K562 (cell line): ENCODE measurements around the gene SULT1A1. TPM values are rescaled to one million over a fixed set of nuclear protein-coding genes. Genes with fewer than 3 reads are reported as not detected.
"Not testable (repeated sequence)": the region's sequence is repeated elsewhere in the genome, so short reads cannot be mapped to it uniquely, and the experiment has no call there.

ENCODE experiments used
- ATAC-seq: fragments of 200-7000 bp; cut with Tn5 transposase; 3 replicates; pipeline ENCODE4 v1.9.1; 2020; ENCODE audit warnings: moderate library complexity
- BruUV-seq: library from RNA; stranded (reverse); fragments of 400-500 nt; replicated peaks from 2 replicates; lab custom pipeline; 2021; lab: Mats Ljungman, UMichigan
- CTCF ChIA-PET: fragments of 300-600 bp; formaldehyde crosslinking; extraction: SDS; loops from one replicate; lab custom pipeline; 2021; ENCODE audit warnings: low intra/inter-chr PET ratio; lab: Yijun Ruan, JAX
- POLR2A ChIA-PET: fragments of 300-600, 350-650 bp; sonication (Branson Sonifier 250); formaldehyde crosslinking; extraction: SDS; loops from one replicate; lab custom pipeline; 2021; ENCODE audit warnings: antibody characterized with exemption, inconsistent platforms; lab: Yijun Ruan, JAX
- DNase-seq, 4 experiments: peaks; one replicate each; pipeline versions ENCODE4 v3.0.0 to v3.0.0-alpha.2; 2011 to 2018; ENCODE audit warnings: low spot score in 3 of 4, mixed read lengths in 3 of 4; ENCODE audit errors: extremely low read depth in 1 of 4
- FAIRE-seq: peaks from 2 replicates; lab custom pipeline; 2011; peaks lifted over from hg19 to GRCh38; lab: Jason Lieb, UNC
- H2AFZ ChIP-seq: 2 replicates; pipeline ENCODE4 v1.6.0; 2011; ENCODE audit warnings: low read depth, low read length, control low read depth, inconsistent platforms
- H3K27ac ChIP-seq: fragments of 200-600 bp; 3 replicates; pipeline ENCODE4 v1.8.0; 2011; ENCODE audit warnings: low read depth, mild to moderate bottlenecking, control low read depth, inconsistent platforms, low read length, moderate library complexity, mixed read lengths; ENCODE audit errors: extremely low read depth
- H3K27me3 ChIP-seq, 2 experiments: fragments of 300-600 bp in 1 of 2; 2 replicates in 1 of 2; 3 replicates in 1 of 2; pipeline versions ENCODE4 v1.6.0 to v1.8.0; 2011; ENCODE audit warnings: inconsistent platforms in 2 of 2, low read length in 2 of 2, mild to moderate bottlenecking in 1 of 2, mixed read lengths in 1 of 2, moderate library complexity in 1 of 2; ENCODE audit not compliant: control insufficient read depth in 2 of 2, insufficient read depth in 2 of 2
- H3K36me3 ChIP-seq: fragments of 300-600 bp; 3 replicates; pipeline ENCODE4 v1.8.0; 2011; ENCODE audit warnings: mild to moderate bottlenecking, low read length, inconsistent platforms; ENCODE audit not compliant: control insufficient read depth, insufficient read depth
- H3K4me1 ChIP-seq, 2 experiments: fragments of 200-600 bp in 1 of 2; replicated peaks in 1 of 2; 2 replicates in 1 of 2; 3 replicates in 1 of 2; pipeline versions ENCODE4 v1.5.1 to v1.8.0; 2011; ENCODE audit warnings: inconsistent platforms in 2 of 2, low read length in 2 of 2, mild to moderate bottlenecking in 1 of 2, mixed read lengths in 1 of 2, moderate library complexity in 1 of 2; ENCODE audit not compliant: control insufficient read depth in 2 of 2, insufficient read depth in 2 of 2
- H3K4me2 ChIP-seq: 2 replicates; pipeline ENCODE4 v1.6.1; 2011; ENCODE audit warnings: low read length, control low read depth, inconsistent platforms, mixed read lengths; ENCODE audit not compliant: insufficient read depth
- H3K4me3 ChIP-seq: fragments of 200-600 bp; sonication (generic), shearing (Covaris generic); 2 replicates; pipeline ENCODE4 v1.5.1; 2016; ENCODE audit warnings: control low read depth, inconsistent platforms
- H3K79me2 ChIP-seq: fragments of 200-600 bp; 3 replicates; pipeline ENCODE4 v1.8.0; 2011; ENCODE audit warnings: low read length, inconsistent platforms; ENCODE audit not compliant: control insufficient read depth, insufficient read depth
- H3K9ac ChIP-seq, 2 experiments: 2 replicates each; pipeline versions ENCODE4 v1.6.0 to v1.6.1; 2011; ENCODE audit warnings: low read depth in 2 of 2, low read length in 2 of 2, control low read depth in 1 of 2, inconsistent platforms in 1 of 2, mild to moderate bottlenecking in 1 of 2, mixed read lengths in 1 of 2; ENCODE audit not compliant: insufficient read depth in 1 of 2
- H3K9me1 ChIP-seq: one replicate; pipeline ENCODE4 v1.6.0; 2011; ENCODE audit warnings: inconsistent platforms, mild to moderate bottlenecking, low read length, moderate library complexity; ENCODE audit not compliant: control insufficient read depth, insufficient read depth
- H3K9me3 ChIP-seq: replicated peaks from 2 replicates; pipeline ENCODE4 v1.5.1; 2011; ENCODE audit warnings: low read depth, low read length, inconsistent platforms; ENCODE audit not compliant: control insufficient read depth, insufficient read depth
- H4K20me1 ChIP-seq: replicated peaks from 2 replicates; pipeline ENCODE4 v1.6.1; 2011; ENCODE audit warnings: low read length, inconsistent platforms, mixed read lengths; ENCODE audit not compliant: control insufficient read depth, insufficient read depth
- WGBS: fragments of 100-300 bp; shearing (Covaris generic); methylation state at CpG from one replicate; pipeline ENCODE4 v1.1.6; 2016; ENCODE audit warnings: low coverage, mixed read lengths; ENCODE audit not compliant: insufficient coverage; ENCODE audit errors: missing lambda C conversion rate; 5-methylcytosine and 5-hydroxymethylcytosine counted together
- in situ Hi-C: fragments of 300-500 bp; cut with MboI; formaldehyde crosslinking; loops from 4 replicates; pipeline ENCODE4 v1.15.0; 2018; ENCODE audit warnings: inconsistent platforms, mixed read lengths
- intact Hi-C: fragments of 100-400 bp; cut with micrococcal nuclease; formaldehyde crosslinking; loops from 2 replicates; pipeline ENCODE4 v1.14.2; 2022
- polyA plus RNA-seq, 8 experiments: library from polyadenylated mRNA; depleted of rRNA in 4 of 8; stranded (reverse) in 5 of 8; unstranded in 3 of 8; fragments of >200 nt; fragmentation: Nextera tagmentation in 2 of 8; fragmentation: Illumina TruSeq in 1 of 8; extraction: Ambion mirVana in 2 of 8; extraction: Trizol in 1 of 8; gene quantifications; 2 replicates each; pipeline versions ENCODE4 v1.2.1 to v1.2.3, GENCODE V29; 2011 to 2014; ENCODE audit warnings: inconsistent platforms in 1 of 8, missing spikeins in 1 of 8
- total RNA-seq, 7 experiments: library from RNA; depleted of rRNA in 6 of 7; stranded (reverse); fragments of >200 nt in 6 of 7; fragmentation: Illumina TruSeq in 2 of 7; extraction: Trizol in 2 of 7; gene quantifications; 2 replicates each; pipeline versions ENCODE4 v1.2.1 to v1.2.3, GENCODE V29; 2011 to 2021; ENCODE audit warnings: low replicate concordance in 1 of 7

The SULT1A1 gene
- total and polyA plus RNA-seq, 9 of the 15 experiments (the other 6 are each of a cell fraction or from before 2014, with no cell fraction given), result 3.4 to 30.1 (median 16.6) TPM

DNA sequence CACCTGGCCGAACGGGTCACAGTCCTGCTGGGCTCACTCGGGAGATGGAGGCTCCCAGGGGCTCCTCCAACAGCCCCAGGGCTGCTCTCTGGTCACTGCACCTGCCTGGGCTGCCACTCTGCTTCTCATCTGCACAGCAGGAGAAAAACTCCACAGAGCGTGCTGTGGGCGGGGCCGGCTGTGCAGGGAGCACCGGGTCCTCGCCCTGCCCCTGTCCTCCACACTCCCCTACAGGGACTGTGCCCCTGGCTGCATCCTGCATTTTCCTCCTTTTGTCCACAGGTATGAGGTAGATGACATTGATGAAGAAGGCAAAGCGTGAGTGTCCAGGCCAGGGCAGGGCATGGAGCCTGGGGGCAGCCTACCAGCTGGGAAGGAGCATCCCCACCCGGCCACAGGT is 7.8 kb downstream of the SULT1A1 start:
- H3K9me3 ChIP-seq, intact Hi-C loops, H3K4me3 ChIP-seq, H3K27me3 ChIP-seq, H3K27ac ChIP-seq, H3K79me2 ChIP-seq, BruUV-seq, H2AFZ ChIP-seq, FAIRE-seq, CTCF ChIA-PET, H3K9ac ChIP-seq, ATAC-seq, H4K20me1 ChIP-seq, H3K9me1 ChIP-seq, DNase-seq, H3K36me3 ChIP-seq, H3K4me2 ChIP-seq: not testable (repeated sequence)
- H3K4me1 ChIP-seq, result peaks cover 10 to 11% of the 10 kb centered on the region in 2 experiments
- in situ Hi-C loops, result loop anchor here (25.0 kb wide), 4 partner anchors 110 to 1610 kb away; partner anchors contain the start of genes EIF3C and EIF3CL
- WGBS, result no CpG with 5 or more reads among the region's 10 CpGs
- POLR2A ChIA-PET, result interaction anchor here (1.8 kb wide), 1 partner anchor 11 kb away, joined by 6 read pairs; no protein-coding TSS in a partner anchor

DNA sequence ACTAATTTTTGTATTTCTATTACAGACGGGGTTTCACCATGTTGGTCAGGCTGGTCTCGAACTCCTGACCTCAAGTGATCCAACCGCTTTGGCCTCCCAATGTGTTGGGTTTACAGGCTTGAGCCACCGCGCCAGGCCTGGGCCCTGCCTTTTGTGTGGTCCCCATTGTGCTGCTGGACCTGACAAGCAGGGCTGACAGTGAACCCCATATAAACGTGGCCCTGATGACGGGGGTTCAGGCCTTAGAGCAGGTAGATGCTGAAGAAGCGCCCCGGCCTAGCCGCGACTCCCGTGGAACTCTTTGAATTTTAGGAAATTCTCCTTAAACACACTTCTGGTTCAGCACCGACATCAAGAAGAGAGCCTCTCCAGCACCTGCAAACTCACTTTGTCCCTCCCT is 8.3 kb downstream of the SULT1A1 start:
- H4K20me1 ChIP-seq, intact Hi-C loops, H2AFZ ChIP-seq, H3K79me2 ChIP-seq, H3K27me3 ChIP-seq, POLR2A ChIA-PET, ATAC-seq, FAIRE-seq, H3K9ac ChIP-seq, BruUV-seq, H3K4me2 ChIP-seq, H3K36me3 ChIP-seq, CTCF ChIA-PET, H3K9me1 ChIP-seq, DNase-seq, H3K27ac ChIP-seq, H3K9me3 ChIP-seq, H3K4me3 ChIP-seq: not testable (repeated sequence)
- in situ Hi-C loops, result loop anchor here (25.0 kb wide), 4 partner anchors 111 to 1611 kb away; partner anchors contain the start of genes EIF3C and EIF3CL
- peaks cover 11 to 14% of the 10 kb centered on the region in 2 experiments for H3K4me1 ChIP-seq
- 60% methylated on average over 8 of the region's 13 CpGs for WGBS

DNA sequence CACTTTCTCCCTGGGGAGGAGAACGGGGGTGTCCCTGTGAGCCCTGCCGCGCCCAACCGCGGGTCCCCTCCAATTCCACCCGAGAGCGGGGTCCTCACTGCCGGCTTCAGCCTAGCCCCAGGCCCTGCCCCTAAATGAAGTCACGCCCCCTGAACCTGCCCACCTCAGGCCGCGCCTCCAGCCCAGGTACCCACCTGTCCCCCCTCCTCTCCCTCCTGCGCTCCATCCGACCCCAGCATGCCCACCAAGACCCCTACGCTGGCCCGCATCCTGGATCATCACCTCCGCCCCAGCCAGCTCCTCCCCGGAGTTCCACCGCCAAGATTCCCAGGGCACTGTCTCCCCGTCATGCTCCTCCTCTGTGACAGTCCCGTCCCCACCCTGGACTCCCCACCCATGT is 8.9 kb downstream of the SULT1A1 start:
- BruUV-seq, H3K27me3 ChIP-seq, H3K36me3 ChIP-seq, DNase-seq, H2AFZ ChIP-seq, H3K4me3 ChIP-seq, H3K9ac ChIP-seq, H3K9me3 ChIP-seq, H3K27ac ChIP-seq, H3K9me1 ChIP-seq, H3K79me2 ChIP-seq, H4K20me1 ChIP-seq, intact Hi-C loops, ATAC-seq, POLR2A ChIA-PET, CTCF ChIA-PET, H3K4me2 ChIP-seq, FAIRE-seq: not testable (repeated sequence)
- in situ Hi-C loops, result loop anchor here (25.0 kb wide), 4 partner anchors 111 to 1611 kb away; partner anchors contain the start of genes EIF3C and EIF3CL
- 50% methylated on average over 2 of the region's 20 CpGs for WGBS
- peaks cover 11 to 21% of the 10 kb centered on the region in 2 experiments for H3K4me1 ChIP-seq
